GM12878 (cell line): ENCODE results near the gene TP73.

Source experiments
- MEF2A ChIP-seq: IDR thresholded peaks from 2 replicates; pipeline ENCODE4 v1.6.1; 2011; ENCODE audit warnings: low read depth, mild to moderate bottlenecking, low read length, moderate library complexity; ENCODE audit not compliant: insufficient read depth
- NRF1 ChIP-seq: conservative IDR thresholded peaks from 2 replicates; pipeline ENCODE4 v1.6.1; 2011; ENCODE audit warnings: mild to moderate bottlenecking, low read depth, low read length, improper control_type of control experiment
- POLR2A ChIP-seq: IDR thresholded peaks from 2 replicates; pipeline ENCODE4 v1.6.1; 2011; ENCODE audit warnings: low read depth, mild to moderate bottlenecking, low read length
- SREBF2 ChIP-seq: IDR thresholded peaks from 2 replicates; pipeline ENCODE4 v1.6.1; 2012; ENCODE audit warnings: mild to moderate bottlenecking, low read length
- YBX1 ChIP-seq: fragments of 450-650 bp; IDR thresholded peaks from 2 replicates; pipeline ENCODE4 v1.6.1; 2016; ENCODE audit warnings: antibody characterized with exemption
- TF ChIP-seq, protein P1 (sequence below), 3 experiments: IDR thresholded peaks in 2 of 3; conservative IDR thresholded peaks in 1 of 3; 2 replicates each; pipeline ENCODE4 v1.5.1; 2011; ENCODE audit warnings: low read depth in 3 of 3, low read length in 3 of 3, mild to moderate bottlenecking in 3 of 3, control low read depth in 2 of 3, moderate library complexity in 2 of 3, inconsistent platforms in 1 of 3, mixed read lengths in 1 of 3; ENCODE audit not compliant: control insufficient read depth in 2 of 3, insufficient read depth in 1 of 3; ENCODE audit errors: extremely low read depth in 1 of 3
- TF ChIP-seq, protein P2 (sequence below): fragments of 450-650 bp; formaldehyde crosslinking; IDR thresholded peaks from 2 replicates; pipeline ENCODE4 v1.4.0; 2020; ENCODE audit warnings: mild to moderate bottlenecking, moderate library complexity
- TF ChIP-seq, protein P3 (sequence below): fragments of 450-650 bp; IDR thresholded peaks from 2 replicates; pipeline ENCODE4 v1.6.1; 2018; ENCODE audit warnings: mild to moderate bottlenecking, low read depth, moderate library complexity; ENCODE audit not compliant: partially characterized antibody

DNA sequence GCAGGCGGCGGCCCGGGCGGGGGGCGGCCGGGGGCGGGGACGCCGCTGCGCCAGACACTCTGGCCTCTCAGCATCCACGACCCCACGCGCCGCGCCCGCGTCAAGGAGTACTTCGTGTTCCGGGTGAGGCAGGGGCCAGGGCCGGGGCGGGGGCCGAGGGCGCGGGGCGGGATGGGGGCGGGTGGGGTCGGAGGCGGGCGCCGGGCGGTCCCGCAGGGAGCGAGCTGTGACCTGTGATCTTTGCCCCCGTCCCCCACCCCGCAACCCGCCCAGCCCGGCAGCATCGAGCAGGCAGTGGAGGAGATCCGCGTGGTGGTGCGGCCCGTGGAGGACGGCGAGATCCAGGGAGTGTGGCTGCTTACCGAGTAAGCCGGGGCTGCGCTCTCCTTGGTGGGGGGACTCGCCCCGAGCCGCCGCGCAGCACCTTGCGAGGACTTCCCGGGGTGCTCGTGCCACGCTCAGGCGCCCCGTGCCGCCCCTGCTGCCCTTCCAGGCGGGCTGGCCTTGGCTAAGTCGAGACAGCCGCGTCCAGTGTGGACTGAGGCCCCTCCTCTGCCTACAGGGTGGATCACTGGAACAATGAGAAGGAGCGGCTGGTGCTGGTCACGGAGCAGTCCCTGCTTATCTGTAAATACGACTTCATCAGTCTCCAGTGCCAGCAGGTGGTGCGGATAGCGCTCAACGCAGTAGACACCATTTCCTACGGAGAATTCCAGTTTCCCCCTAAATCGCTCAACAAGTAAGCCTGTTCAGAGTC lies 27.0 kb upstream of the TP73 start:
- TF ChIP-seq SREBF2, result no peak
- TF ChIP-seq POLR2A, result no peak
- TF ChIP-seq, protein P1, sequence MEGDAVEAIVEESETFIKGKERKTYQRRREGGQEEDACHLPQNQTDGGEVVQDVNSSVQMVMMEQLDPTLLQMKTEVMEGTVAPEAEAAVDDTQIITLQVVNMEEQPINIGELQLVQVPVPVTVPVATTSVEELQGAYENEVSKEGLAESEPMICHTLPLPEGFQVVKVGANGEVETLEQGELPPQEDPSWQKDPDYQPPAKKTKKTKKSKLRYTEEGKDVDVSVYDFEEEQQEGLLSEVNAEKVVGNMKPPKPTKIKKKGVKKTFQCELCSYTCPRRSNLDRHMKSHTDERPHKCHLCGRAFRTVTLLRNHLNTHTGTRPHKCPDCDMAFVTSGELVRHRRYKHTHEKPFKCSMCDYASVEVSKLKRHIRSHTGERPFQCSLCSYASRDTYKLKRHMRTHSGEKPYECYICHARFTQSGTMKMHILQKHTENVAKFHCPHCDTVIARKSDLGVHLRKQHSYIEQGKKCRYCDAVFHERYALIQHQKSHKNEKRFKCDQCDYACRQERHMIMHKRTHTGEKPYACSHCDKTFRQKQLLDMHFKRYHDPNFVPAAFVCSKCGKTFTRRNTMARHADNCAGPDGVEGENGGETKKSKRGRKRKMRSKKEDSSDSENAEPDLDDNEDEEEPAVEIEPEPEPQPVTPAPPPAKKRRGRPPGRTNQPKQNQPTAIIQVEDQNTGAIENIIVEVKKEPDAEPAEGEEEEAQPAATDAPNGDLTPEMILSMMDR (IDR thresholded peaks at IDR 0.05 in 2 of 3, conservative IDR thresholded peaks at IDR 0.05 in 1 of 3; ENCODE audit: control insufficient read depth in 2 of 3, extremely low read depth in 1 of 3, insufficient read depth in 1 of 3, low read depth in 3 of 3, low read length in 3 of 3), result no peak
- no peak for TF ChIP-seq YBX1
- TF ChIP-seq, protein P2, sequence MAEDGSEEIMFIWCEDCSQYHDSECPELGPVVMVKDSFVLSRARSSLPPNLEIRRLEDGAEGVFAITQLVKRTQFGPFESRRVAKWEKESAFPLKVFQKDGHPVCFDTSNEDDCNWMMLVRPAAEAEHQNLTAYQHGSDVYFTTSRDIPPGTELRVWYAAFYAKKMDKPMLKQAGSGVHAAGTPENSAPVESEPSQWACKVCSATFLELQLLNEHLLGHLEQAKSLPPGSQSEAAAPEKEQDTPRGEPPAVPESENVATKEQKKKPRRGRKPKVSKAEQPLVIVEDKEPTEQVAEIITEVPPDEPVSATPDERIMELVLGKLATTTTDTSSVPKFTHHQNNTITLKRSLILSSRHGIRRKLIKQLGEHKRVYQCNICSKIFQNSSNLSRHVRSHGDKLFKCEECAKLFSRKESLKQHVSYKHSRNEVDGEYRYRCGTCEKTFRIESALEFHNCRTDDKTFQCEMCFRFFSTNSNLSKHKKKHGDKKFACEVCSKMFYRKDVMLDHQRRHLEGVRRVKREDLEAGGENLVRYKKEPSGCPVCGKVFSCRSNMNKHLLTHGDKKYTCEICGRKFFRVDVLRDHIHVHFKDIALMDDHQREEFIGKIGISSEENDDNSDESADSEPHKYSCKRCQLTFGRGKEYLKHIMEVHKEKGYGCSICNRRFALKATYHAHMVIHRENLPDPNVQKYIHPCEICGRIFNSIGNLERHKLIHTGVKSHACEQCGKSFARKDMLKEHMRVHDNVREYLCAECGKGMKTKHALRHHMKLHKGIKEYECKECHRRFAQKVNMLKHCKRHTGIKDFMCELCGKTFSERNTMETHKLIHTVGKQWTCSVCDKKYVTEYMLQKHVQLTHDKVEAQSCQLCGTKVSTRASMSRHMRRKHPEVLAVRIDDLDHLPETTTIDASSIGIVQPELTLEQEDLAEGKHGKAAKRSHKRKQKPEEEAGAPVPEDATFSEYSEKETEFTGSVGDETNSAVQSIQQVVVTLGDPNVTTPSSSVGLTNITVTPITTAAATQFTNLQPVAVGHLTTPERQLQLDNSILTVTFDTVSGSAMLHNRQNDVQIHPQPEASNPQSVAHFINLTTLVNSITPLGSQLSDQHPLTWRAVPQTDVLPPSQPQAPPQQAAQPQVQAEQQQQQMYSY (CRISPR knock-in tag), result no peak
- TF ChIP-seq MEF2A, result no peak
- TF ChIP-seq, protein P3, sequence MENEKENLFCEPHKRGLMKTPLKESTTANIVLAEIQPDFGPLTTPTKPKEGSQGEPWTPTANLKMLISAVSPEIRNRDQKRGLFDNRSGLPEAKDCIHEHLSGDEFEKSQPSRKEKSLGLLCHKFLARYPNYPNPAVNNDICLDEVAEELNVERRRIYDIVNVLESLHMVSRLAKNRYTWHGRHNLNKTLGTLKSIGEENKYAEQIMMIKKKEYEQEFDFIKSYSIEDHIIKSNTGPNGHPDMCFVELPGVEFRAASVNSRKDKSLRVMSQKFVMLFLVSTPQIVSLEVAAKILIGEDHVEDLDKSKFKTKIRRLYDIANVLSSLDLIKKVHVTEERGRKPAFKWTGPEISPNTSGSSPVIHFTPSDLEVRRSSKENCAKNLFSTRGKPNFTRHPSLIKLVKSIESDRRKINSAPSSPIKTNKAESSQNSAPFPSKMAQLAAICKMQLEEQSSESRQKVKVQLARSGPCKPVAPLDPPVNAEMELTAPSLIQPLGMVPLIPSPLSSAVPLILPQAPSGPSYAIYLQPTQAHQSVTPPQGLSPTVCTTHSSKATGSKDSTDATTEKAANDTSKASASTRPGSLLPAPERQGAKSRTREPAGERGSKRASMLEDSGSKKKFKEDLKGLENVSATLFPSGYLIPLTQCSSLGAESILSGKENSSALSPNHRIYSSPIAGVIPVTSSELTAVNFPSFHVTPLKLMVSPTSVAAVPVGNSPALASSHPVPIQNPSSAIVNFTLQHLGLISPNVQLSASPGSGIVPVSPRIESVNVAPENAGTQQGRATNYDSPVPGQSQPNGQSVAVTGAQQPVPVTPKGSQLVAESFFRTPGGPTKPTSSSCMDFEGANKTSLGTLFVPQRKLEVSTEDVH, result no peak
- no peak for TF ChIP-seq NRF1
